ENCODE data around the gene PRDM16.
"Not testable (repeated sequence)": the region's sequence is repeated elsewhere in the genome, so short reads cannot be mapped to it uniquely, and the experiment has no call there.

The PRDM16 gene

DNA sequence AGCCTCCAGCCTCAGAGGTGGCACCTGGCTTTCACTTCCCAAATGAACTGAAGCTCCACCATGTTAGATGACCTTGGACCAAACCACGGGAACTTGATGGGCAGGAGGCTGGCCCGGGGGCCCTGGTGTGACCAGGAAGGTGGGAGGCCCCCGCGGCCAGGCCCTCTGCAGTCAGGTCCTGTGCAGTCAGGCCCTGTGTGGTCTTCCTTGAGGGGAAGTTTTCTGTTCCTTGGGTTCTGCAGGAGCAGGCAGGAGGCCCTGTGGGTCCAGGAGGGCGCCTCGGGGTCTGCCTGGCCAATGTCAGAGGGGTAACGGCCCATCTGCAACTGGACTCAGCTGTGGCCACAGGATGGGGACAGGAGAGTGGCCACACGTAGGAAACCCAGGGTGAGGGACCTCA, 13.0 kb downstream of the PRDM16 start:
- DNase-seq (ENCODE audit: low read depth, low spot score), result no peak

DNA sequence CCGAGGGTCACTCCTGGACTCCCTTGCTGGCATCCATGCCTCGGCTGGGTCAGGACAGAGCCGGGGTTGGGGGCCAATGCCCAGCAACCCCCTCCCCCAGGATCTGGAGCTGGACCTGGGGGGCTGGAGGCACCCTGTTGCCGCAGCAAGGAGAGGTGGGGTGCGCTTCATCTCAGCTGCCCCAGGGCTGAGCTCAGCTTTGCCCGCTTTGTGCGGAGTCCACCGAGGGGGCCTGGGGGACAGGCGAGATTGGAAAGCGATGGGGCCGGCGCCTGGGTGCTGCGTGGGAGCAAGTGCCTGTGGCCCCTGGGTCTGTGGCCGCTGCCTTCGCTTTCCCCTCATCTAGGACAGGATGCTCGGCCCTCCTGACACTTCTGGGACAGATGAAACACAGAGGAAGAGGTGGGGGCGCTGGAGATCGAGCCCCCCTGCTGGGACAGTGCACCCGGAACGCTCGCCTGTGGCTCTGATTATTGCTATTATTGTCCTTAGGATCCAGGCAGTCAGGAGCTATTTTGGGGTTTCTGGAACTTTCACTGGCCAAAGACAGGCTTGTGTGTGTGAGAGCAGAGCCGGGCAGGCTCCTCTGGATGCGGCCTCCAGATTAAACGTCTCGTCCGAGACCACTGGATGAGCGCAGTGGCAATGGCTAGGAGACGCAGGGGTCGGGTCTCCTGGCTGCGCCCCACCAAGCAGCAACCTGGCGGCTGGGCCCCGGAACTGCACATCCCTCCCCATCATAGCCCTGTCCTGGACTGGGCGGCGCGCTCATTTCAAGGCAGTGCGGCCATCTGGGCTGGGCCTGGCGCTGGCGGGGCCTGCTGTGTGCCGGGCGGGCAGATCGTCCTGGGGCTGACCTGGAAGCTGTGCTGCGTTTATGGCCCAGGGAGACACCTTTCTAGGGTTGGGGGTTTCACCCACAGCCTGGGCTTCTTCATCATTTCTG, 13.8 kb downstream of the PRDM16 start:
- DNase-seq (ENCODE audit: low read depth, low spot score), result no peak

DNA sequence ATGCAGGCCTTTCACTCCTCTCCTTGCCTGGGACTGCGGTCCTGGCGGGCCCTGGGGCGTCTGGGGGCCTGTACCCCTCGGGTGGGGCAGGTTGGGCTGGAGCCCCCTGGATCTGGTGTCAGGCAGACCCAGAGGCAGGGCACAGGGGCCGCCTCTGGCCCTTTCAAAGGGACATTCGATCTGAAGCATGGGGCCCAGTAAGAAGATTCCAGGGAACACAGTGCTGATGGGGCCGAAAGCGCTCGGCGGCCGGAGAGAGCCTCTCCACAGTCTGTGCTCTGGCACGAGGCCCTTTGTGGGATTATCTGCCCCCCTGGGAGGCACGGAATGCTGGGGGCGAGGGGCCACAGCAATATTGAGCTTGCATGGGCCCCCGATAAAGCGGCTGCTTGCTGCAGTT, 15.2 kb downstream of the PRDM16 start:
- DNase-seq (ENCODE audit: low read depth, low spot score), result no peak

DNA sequence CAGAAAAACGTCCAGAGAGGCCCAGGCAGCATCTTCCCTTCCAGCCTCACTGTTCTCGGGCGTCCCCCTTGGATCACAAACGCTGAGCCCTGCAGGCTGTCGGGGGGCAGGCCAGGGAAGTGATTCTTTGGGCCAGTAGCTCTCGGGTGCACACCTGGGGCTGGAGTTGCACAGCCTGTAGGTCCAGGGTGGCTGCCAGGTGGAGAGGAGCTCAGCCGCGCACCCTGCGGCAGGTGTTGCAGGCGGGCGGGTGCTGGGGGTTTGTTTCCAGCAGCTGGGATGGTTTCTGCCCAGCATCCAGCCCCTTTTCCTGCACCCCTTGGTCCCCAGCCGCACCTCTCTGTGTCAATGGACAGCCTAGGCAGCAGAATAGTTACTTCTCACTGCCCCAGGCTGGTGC, 15.7 kb downstream of the PRDM16 start:
- no peak for DNase-seq (ENCODE audit: low read depth, low spot score)

DNA sequence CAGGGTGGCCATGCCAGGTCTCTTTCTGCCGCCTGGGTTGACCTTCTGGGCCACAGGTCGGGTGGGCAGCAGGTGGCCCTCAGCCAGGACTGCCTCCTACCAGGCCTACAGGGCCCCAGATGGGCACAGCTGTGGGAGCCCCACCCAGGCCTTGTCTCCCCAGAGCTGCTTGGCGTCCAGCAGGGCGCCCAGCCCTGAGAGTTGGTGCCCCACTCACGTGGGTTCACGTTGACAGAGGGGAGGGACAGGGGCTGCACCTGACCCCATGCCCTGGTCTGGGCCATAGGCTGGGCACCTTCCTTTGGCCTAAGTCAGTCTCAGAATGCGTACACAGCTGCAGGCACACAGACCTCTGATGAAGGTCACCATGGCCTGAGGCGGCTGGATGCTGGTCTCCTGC, 16.7 kb downstream of the PRDM16 start:
- no peak for DNase-seq (ENCODE audit: low read depth, low spot score)

DNA sequence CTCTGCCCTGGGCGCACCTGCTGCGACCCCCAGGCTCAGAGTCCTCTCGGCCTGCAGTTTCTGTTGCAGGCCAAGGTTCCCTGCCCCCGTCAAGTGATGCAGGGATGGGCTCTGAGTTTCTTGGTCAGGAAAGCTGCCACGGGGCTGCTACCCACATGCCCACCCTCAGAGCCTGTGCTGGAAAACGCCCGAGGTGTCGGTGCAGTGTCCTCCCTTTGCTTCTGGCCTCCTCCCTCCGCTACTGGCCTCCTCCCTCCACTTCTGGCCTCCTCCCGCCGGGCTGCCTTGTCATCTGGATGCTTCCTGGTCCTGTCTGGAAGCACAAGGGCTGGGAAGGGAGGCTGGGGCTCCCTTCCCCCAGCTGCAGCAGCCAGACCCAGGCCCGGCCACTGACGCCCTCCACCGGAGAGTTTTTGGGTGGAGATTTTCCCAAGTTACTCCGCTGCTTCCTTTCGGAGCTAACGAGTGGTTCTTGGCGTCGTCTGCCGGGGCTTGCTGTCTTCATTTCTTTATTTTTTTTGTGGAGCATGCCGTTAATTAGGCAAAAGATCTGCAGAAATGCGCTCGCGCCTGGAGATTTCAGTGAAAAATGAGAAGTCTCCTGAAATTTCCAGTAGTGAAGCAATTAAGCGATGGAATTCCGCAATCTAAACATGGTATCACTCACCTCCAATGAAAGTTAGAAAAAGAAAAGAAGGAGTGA, 17.4 kb downstream of the PRDM16 start:
- DNase-seq (ENCODE audit: low read depth, low spot score), result no peak

DNA sequence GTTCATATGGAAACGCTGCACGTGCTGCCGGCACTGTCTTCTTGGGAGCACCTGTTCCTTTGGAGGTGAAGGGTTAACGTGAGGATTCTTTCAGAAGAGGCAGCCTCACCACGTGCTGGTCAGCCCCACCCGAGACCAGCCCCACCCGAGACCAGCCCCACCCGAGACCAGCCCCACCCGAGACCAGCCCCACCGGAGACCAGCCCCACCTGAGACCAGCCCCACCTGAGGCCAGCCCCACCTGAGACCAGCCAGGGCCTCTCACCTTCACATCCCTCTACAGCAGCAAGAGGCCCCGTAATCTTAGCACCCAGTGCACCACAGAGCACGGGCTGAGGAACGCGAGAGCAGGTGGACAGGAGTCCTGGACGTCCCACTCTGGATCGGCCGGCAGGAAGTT, 18.0 kb downstream of the PRDM16 start:
- DNase-seq (ENCODE audit: low read depth, low spot score), result no peak

DNA sequence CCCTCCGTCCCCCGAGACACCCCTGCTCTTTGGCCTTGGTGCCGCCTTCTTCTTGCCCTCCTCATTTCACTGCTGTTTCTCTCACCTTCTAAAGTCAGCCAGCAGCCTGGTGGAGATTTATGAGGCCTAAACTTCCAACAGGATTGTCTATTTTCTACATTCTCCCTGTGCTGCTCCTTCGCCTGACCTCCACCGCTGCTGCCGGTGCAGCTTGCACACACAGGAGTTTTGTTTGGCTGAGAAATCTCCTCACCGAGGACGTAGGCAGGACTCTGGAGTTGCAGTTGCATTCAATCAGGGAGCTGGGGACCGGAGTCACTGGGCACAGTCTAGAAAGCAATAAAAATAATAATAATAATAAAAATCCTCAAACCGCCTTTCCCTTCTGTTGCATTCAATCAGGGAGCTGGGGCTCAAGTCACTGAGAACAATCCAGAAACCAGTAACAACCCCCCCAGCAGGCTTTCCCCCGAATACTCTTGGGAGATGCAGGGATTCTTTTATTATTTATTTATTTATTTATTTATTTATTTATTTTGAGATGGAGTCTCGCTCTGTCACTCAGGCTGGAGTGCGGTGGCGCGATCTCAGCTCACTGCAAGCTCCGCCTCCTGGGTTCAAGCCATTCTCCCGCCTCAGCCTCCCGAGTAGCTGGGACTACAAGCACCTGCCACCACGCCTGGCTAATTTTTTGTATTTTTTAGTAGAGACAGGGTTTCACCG, 19.1 kb downstream of the PRDM16 start:
- DNase-seq (ENCODE audit: low read depth, low spot score), result not testable (repeated sequence)

DNA sequence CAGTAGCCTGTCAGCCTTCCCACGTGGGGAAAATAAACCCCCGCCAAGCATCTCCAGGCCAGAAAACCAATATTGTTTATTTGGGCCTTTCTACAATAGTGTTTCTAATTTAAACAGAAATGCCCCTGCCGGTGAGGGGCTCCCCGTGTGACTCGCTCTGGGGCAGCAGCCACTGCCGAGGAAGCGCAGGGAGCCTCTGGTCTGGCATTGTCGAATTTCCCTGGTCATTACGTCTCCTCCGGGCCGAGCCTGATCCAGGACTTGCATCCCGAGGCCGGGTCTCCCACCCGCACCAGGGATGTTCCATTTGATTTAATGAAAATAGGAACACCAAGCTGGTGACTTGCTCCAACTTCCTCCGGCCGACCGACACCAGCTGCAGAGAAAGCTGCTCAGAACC, 20.5 kb downstream of the PRDM16 start:
- no peak for DNase-seq (ENCODE audit: low read depth, low spot score)

DNA sequence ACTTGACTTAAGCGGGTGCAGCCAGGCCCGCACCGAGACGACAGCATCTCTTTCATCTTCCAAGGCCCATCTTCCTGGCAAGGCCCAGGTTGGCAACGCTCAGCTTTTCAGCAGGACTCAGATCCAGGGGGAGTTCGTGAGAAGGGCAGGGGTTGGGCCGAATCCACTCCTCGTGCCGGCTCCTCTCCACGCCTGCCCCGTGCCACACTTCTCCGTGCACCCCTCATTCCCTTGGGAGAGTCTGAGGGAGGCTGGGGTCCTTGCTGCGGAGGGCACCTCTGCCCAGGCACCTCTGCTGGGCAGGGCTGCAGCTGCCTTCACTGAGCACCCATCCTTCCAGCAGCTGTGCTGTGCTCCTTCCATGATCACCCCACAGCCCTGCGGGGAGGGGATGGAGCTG, 22.3 kb downstream of the PRDM16 start:
- DNase-seq (ENCODE audit: low read depth, low spot score), result no peak

DNA sequence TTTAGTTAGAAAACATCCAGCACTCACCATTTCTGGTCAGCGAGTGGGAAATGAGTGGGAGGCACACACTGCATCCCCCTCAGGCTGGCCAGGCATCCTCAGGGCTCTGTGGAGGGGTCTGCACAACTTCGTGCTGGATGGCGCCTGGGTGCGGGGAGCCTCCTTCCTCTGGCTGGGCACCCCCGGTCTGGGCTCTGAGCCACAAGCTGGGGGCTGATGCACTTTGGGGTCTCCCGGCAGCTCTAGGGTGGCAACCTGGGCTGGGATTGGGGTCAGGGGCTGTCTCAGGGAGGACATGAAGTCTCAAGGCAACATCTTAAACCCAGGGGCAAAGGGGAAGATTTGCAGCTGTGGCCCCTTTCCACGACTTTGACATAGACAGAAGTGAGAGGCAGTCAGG, 23.5 kb downstream of the PRDM16 start:
- DNase-seq (ENCODE audit: low read depth, low spot score), result no peak

DNA sequence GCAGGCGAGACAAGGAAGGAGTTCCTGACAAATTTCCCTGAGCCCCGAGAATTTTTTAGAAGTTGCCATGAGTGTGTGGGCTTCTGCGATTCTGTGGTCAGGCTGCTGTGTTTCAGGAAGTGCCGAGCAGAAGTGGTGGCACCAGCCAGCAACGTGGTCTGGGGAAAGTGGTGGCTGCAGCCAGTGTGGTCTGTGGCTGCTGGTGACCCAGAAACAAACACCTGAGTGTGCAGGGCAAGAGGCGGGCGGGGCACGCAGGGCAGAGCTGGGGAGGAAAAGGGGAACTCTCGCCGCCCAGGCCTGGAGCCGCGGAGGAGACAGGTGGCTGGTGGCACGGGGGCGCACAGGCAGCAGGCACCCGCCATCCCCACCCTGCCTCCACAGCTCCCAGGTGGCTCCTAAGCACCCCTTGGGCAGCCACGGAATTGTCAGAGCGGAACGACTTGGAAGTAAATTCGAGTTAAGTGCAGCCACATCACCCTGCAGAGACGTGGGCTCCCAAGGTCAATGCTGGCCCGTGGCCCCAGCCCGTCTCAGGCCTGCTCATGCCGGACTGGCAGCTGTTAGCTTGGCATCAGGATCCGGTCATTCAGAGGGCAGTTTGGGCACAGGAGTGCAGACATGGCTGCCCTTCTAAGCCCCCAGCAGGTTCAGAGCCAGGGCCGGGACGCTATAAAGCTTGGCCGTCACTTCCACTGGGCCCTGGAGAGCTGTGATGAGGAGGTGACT, 25.1 kb downstream of the PRDM16 start:
- no peak for DNase-seq (ENCODE audit: low read depth, low spot score)

DNA sequence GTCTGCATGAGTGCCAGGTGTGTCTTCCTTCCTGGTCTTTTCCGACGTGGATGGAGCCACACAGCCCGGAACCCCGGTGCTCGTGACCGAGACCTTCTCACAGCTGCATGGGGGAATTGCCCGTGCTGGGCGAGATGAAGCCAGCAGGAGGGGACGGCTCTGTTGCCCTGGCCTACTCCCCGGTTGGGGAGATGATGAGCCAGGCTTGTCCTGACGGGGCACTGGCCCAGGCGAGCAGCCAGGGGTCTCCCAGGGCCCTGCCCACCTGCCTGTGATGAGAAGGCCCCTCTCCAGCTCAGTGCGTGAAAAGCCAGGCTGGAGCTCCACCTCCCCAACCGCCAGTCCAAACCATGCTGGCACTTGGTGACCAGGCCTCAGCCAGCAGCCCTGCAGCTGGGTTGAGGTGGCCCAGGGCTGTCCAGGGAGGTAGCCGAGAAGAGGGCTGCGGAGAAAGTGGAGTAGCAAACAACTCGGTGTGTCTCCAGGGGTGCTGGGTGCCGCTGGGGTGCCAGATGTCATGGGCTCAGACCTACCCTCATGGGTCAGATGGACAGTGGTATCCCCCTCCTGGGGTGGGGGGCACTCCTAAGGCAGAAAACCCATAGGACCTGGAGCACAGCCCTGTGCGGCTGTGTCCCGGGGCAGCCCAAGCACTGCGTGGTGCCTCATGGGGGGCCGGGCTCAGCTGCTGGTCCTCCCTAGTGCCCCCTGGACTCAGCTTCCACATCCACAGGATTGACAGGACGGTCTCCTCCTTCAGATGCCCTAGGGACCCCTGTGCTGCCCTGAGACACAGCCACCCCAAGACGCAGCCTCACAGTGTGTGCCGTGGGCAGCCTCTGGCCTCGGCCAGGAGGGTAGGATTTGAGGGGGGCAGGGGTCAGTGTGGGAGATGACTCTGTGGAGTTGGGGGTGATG, 26.1 kb downstream of the PRDM16 start:
- no peak for DNase-seq (ENCODE audit: low read depth, low spot score)

DNA sequence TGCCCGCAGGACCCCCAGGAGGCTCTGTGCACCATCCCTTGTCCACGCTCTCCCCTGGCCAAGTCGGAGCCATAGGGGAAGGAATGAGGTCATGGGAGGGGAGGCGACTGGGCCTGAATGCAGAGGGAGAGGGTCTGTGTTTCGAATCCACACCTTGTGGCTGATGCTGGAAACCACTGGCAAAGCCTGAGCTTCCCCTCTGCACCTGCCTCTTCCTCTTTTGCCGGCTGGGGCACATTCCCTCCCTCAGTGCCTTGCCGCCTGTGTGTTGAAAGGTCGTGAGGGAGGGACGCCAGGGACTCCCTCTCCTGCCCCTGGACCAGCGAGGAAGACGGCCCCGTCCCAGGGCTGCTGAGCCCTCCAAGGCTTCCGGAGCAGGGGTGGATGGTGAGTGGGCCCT, 27.3 kb downstream of the PRDM16 start:
- DNase-seq (ENCODE audit: low read depth, low spot score), result no peak

DNA sequence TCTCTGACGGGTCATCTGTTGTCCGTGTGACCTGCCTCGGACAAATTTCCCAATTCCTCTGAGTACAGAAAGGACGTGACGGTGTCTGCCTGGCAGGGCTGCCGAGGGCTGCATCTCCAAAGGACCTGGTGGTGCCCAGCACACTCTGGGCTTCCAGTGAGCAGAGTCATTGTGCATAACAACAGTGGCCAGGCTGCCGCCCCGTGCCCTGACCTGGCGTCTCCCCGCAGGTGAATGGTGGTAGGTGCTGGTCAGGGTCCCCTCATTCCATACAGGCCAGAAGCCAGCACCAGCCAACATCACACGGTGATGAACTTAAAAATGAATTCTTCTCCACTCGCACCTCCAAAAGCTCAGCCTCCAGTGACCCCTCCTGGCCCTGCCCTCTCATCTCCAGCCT, 28.2 kb downstream of the PRDM16 start:
- no peak for DNase-seq (ENCODE audit: low read depth, low spot score)

DNA sequence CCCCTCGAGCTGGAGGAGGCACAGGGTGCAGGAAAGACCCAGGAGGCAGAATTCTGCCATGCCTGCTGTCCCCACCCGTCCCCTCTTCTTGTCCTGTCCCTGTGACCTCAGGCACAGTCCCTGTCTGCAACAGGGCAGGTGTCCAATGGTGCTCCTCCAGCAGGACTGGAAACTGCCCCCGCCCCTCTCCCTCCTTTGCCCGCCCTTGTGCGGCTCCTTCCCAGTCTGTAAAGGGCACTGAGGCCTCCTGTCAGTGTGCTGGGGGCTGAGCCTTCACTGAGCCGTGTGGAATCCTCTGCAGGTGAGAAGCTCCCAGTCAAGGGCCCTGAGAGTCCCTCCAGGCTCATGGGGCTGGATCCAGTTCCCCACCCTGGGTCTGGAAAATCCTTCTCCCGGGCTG, 28.9 kb downstream of the PRDM16 start:
- no peak for DNase-seq (ENCODE audit: low read depth, low spot score)

DNA sequence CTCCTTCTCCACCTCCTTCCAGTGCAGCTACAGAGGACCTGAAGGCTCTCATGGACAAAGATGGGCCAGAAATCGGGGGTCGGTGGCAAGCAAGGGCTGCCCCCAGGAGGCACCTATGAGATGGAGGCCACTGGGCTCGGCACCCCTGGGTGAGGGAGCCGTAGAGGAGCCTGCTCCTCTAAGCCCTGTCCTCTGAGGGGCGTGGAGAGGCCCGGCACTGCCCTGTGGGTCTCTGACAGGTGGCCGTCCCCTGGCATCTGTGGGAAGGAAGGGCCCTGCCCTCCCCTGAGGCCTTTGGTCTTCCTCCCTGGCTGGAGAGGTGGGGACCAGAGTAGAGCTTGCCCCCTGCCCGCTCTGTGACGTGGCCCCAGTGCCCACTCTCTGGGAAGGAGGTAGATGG, 30.9 kb downstream of the PRDM16 start:
- no peak for DNase-seq (ENCODE audit: low read depth, low spot score)

DNA sequence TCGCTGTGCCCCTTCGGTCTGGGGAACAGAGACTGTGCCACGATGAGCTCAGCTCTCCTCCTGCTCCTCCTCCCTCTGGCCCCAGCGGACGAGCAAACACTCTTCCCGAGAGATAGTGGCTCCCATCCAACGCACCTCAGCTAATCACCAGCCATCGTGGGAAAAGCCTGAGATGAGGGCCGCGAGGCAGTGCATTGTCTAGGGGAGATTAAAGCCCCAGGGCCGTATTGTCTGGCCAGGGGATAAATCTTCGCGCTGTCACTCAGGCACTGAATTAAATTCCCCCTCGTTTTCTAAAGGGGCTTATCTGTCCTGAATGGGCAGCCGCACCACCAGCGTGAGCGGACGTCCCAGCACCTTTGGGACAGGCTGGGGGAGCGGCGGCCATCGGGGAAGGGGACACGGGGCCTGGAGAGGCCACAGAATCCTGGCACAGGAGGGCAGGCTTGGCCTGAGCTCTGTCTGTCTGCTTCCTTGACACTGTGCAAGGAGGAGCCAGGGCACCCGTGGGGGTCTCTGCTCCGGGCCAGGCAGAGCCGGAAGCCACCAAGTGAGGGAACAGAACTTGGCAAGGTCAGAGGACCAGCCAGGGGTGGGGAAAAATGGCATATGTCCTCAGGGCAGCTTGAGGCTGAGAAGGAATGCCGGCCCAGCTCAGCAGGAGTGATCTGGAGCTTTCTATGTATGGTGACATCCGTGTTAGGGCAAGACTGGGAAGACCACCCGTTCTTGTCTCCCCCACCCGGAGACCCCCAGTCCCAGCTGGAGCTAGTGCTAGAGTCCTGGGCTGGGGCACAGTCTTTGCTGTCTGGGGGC, 32.3 kb downstream of the PRDM16 start:
- DNase-seq (ENCODE audit: low read depth, low spot score), result no peak

DNA sequence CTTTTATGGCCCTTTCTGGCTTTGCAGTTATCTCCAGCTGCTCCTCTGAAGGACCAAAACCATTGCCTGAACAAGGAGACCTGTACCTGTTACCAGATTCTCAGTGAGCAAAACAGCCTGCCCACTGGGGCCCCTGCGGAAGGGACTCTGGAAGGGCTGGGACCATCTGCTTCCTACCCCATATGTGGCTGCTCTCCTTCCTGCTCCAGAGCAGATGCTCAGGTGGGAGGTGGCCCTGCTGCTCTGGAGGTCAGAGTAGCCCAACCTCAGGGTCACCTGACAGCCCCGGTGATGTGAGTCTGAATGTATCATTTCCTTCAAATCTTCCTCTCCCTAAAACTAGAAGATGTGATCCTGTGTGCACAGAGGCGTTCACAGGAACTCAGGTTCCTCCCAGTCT, 33.6 kb downstream of the PRDM16 start:
- no peak for DNase-seq (ENCODE audit: low read depth, low spot score)

All from smooth muscle cell of the brain vasculature (primary cell).